Neural cell (in vitro differentiated cells): ENCODE data around the gene CIAO1.

Experiments used
- TAF1 ChIP-seq: IDR thresholded peaks from 2 replicates; pipeline ENCODE4 v1.6.1; 2012; ENCODE audit warnings: low read depth
- TF ChIP-seq, protein P1 (sequence below): fragments of 450-650 bp; IDR thresholded peaks from 2 replicates; pipeline ENCODE4 v1.5.1; 2014; ENCODE audit warnings: antibody characterized with exemption, mild to moderate bottlenecking, moderate library complexity; ENCODE audit not compliant: poor library complexity, severe bottlenecking

DNA sequence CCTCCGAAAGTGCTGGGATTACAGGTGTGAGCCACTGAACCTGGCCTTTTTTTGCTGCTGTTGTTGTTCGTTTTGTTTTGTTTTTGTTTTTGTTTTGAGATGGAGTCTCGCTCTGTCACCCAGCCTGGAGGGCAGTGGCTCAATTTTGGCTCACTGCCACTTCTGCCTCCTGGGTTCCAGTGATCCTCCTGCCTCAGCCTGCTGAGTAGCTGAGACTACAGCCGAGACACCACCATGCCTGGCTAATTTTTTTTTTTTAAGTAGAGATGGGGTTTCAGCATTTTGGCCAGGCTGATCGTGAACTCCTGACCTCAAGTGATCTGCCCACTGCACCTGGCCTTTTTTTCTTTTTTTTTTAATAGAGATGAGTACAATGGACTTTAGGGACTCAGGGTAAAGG lies 22.2 kb upstream of the CIAO1 start:
- TF ChIP-seq TAF1, result no peak
- TF ChIP-seq, protein P1, sequence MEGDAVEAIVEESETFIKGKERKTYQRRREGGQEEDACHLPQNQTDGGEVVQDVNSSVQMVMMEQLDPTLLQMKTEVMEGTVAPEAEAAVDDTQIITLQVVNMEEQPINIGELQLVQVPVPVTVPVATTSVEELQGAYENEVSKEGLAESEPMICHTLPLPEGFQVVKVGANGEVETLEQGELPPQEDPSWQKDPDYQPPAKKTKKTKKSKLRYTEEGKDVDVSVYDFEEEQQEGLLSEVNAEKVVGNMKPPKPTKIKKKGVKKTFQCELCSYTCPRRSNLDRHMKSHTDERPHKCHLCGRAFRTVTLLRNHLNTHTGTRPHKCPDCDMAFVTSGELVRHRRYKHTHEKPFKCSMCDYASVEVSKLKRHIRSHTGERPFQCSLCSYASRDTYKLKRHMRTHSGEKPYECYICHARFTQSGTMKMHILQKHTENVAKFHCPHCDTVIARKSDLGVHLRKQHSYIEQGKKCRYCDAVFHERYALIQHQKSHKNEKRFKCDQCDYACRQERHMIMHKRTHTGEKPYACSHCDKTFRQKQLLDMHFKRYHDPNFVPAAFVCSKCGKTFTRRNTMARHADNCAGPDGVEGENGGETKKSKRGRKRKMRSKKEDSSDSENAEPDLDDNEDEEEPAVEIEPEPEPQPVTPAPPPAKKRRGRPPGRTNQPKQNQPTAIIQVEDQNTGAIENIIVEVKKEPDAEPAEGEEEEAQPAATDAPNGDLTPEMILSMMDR, result no peak
